Body of pancreas (tissue), 4 donors: ENCODE measurements around the gene RBMS1. TPM values are rescaled to one million over a fixed set of nuclear protein-coding genes. Genes with fewer than 3 reads are reported as not detected.

ENCODE experiments used
- ATAC-seq: fragments of 150-250 bp; one replicate; pipeline ENCODE4 v1.9.1; 2016
- DNase-seq, 4 donors: peaks; one replicate each; pipeline ENCODE4 v3.0.0-alpha.2; 2019
- H3K27ac ChIP-seq, 4 donors: fragments of 200-600 bp; sonication (generic); 1 replicate in 3 of 4; 2 replicates in 1 of 4; pipeline versions ENCODE4 v1.5.1 to v1.6.1; 2016 to 2019; ENCODE audit warnings: mild to moderate bottlenecking in 1 of 4, mixed read lengths in 1 of 4, moderate library complexity in 1 of 4
- H3K27me3 ChIP-seq, 2 donors: fragments of 200-600 bp; sonication (generic); one replicate each; pipeline ENCODE4 v1.6.0; 2016; ENCODE audit warnings: mild to moderate bottlenecking in 1 of 2
- H3K36me3 ChIP-seq, 2 donors: fragments of 200-600 bp; sonication (generic); replicated peaks in 1 of 2; 2 replicates each; pipeline ENCODE4 v1.5.1; 2016; ENCODE audit warnings: low read depth in 2 of 2; ENCODE audit not compliant: insufficient read depth in 1 of 2
- H3K4me1 ChIP-seq: fragments of 200-600 bp; sonication (generic); one replicate; pipeline ENCODE4 v1.6.0; 2016
- H3K4me3 ChIP-seq, 2 donors: fragments of 200-600 bp; sonication (generic); 1 replicate in 1 of 2; 2 replicates in 1 of 2; pipeline ENCODE4 v1.5.1; 2016 to 2019
- H3K9me3 ChIP-seq, 3 donors: fragments of 200-600 bp; sonication (generic); 1 replicate in 2 of 3; 2 replicates in 1 of 3; pipeline ENCODE4 v1.5.1; 2016
- CTCF ChIP-seq, 7 experiments: fragments of 450-650 bp in 4 of 7; fragments of 200-600 bp in 3 of 7; sonication (generic) in 3 of 7; IDR thresholded peaks; one replicate each; pipeline ENCODE4 v1.5.1; 2016 to 2019; ENCODE audit warnings: antibody characterized with exemption in 7 of 7
- POLR2A ChIP-seq, 3 donors: fragments of 450-650 bp; IDR thresholded peaks; one replicate each; pipeline ENCODE4 v1.6.1; 2016; ENCODE audit warnings: antibody characterized with exemption in 3 of 3, mild to moderate bottlenecking in 2 of 3
- WGBS, 2 donors: methylation state at CpG; one replicate each; pipeline ENCODE4 v1.1.5; 2017; 5-methylcytosine and 5-hydroxymethylcytosine counted together
- intact Hi-C: fragments of 100-400 bp; cut with DNase I; formaldehyde crosslinking; loops from one replicate; pipeline ENCODE4 v1.15.1; 2023
- total RNA-seq, 2 donors: library from RNA; depleted of rRNA; stranded (reverse); fragments of >200 nt; gene quantifications; one replicate each; pipeline ENCODE4 v1.1.0, GENCODE V29; 2016

The RBMS1 gene
- total RNA-seq, 2 donors from 2014 or later, result 21.3 to 23.7 TPM

GRCh38 chr2:160351956-160352355, 141.7 kb downstream of the RBMS1 start:
- DNase-seq (no peak), ATAC-seq (no peak)
- WGBS, 2 donors, result 75 to 79% methylated on average over 4 of the region's 4 CpGs
- no peak overlapping the region for H3K4me3 ChIP-seq
- H3K27me3 ChIP-seq, result no peaks in the 10 kb centered on the region
- no peaks in the 10 kb centered on the region for H3K4me1 ChIP-seq
- intact Hi-C loops, result no loop called here
- H3K36me3 ChIP-seq, result no peaks in the 10 kb centered on the region
- TF ChIP-seq POLR2A (IDR thresholded peaks at IDR 0.05) (no peak), CTCF (IDR thresholded peaks at IDR 0.05) (no peak)
- no peak overlapping the region for H3K27ac ChIP-seq
- H3K9me3 ChIP-seq, result no peaks in the 10 kb centered on the region

GRCh38 chr2:160349306-160349705, 144.3 kb downstream of the RBMS1 start:
- WGBS, 2 donors, result 98% methylated on average over 2 of the region's 2 CpGs
- ATAC-seq (no peak), DNase-seq (no peak)
- H3K36me3 ChIP-seq, result no peaks in the 10 kb centered on the region
- intact Hi-C loops, result no loop called here
- H3K9me3 ChIP-seq, result no peaks in the 10 kb centered on the region
- no peaks in the 10 kb centered on the region for H3K27me3 ChIP-seq
- H3K4me3 ChIP-seq, result no peak overlapping the region
- no peak overlapping the region for H3K27ac ChIP-seq
- H3K4me1 ChIP-seq, result no peaks in the 10 kb centered on the region
- TF ChIP-seq POLR2A (IDR thresholded peaks at IDR 0.05), result no peak

DNA sequence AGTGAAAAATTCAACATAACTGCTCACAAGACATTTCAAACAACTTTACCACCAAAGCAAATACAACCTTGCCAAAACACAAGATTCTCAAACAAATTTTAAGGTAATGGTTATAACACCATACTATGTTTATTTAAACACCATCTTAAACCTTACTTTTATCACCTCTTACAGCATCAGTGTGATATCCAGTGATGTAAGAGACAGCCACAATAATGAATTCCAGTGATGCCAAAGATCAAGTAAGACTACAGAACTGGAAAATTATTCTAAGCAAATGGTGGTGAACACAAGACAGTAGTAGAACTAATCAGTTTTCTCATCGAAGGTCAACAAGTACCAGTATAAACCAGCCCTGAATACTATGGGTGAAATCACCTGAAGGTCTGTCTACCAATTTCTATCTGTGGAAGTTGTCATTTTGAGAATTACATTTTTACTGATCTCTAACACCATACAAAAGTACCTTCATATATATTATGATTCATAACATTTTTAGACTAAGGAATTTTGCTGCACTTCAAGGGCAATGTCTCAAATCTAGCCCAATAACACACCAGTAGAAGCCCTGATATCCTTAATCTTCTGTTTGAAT, 146.2 kb downstream of the RBMS1 start:
- Histone ChIP-seq H3K9me3 (no peaks in the 10 kb centered on the region), H3K4me3 (no peak overlapping the region), H3K4me1 (no peaks in the 10 kb centered on the region), H3K27ac (no peak overlapping the region), H3K36me3 (no peaks in the 10 kb centered on the region), H3K27me3 (no peaks in the 10 kb centered on the region)
- 86 to 96% methylated on average over 1 of the region's 1 CpG for WGBS, 2 donors
- intact Hi-C loops, result no loop called here
- ATAC-seq (no peak), DNase-seq (no peak)
- TF ChIP-seq CTCF (IDR thresholded peaks at IDR 0.05), result no peak
- TF ChIP-seq POLR2A (IDR thresholded peaks at IDR 0.05), result no peak

- WGBS, 2 donors, result 81 to 84% methylated on average over 5 of the region's 5 CpGs
- Histone ChIP-seq H3K36me3 (no peaks in the 10 kb centered on the region), H3K4me1 (no peaks in the 10 kb centered on the region), H3K9me3 (no peaks in the 10 kb centered on the region), H3K27me3 (no peaks in the 10 kb centered on the region), H3K27ac (no peak overlapping the region), H3K4me3 (no peak overlapping the region)
- intact Hi-C loops, result no loop called here
- TF ChIP-seq POLR2A (IDR thresholded peaks at IDR 0.05) (no peak), CTCF (IDR thresholded peaks at IDR 0.05) (no peak)
- ATAC-seq, result no peak
- no peak for DNase-seq
Measured at GRCh38 chr2:160345071-160345764, 148.4 kb downstream of the RBMS1 start.

GRCh38 chr2:160343404-160343803, 150.2 kb downstream of the RBMS1 start:
- WGBS, 2 donors, result 92 to 93% methylated on average over 2 of the region's 2 CpGs
- DNase-seq, result no peak
- no peak for ATAC-seq
- intact Hi-C loops, result no loop called here
- TF ChIP-seq POLR2A (IDR thresholded peaks at IDR 0.05), result no peak
- no peak for TF ChIP-seq CTCF (IDR thresholded peaks at IDR 0.05)
- Histone ChIP-seq H3K36me3 (no peaks in the 10 kb centered on the region), H3K4me1 (no peaks in the 10 kb centered on the region), H3K4me3 (no peak overlapping the region), H3K27me3 (no peaks in the 10 kb centered on the region), H3K9me3 (no peaks in the 10 kb centered on the region), H3K27ac (no peak overlapping the region)
